HG02970 (cell line): Measurements from ENCODE around the gene HDHD3.
"Not testable (repeated sequence)": the region's sequence is repeated elsewhere in the genome, so short reads cannot be mapped to it uniquely, and the experiment has no call there.

Experiments
- ATAC-seq: cut with Tn5 transposase; IDR thresholded peaks from one replicate; pipeline ENCODE4 v1.9.1; 2021; ENCODE audit warnings: mild to moderate bottlenecking, moderate library complexity, moderate number of reproducible peaks; ENCODE audit not compliant: unreplicated experiment, low FRiP score

HDHD3 gene

DNA sequence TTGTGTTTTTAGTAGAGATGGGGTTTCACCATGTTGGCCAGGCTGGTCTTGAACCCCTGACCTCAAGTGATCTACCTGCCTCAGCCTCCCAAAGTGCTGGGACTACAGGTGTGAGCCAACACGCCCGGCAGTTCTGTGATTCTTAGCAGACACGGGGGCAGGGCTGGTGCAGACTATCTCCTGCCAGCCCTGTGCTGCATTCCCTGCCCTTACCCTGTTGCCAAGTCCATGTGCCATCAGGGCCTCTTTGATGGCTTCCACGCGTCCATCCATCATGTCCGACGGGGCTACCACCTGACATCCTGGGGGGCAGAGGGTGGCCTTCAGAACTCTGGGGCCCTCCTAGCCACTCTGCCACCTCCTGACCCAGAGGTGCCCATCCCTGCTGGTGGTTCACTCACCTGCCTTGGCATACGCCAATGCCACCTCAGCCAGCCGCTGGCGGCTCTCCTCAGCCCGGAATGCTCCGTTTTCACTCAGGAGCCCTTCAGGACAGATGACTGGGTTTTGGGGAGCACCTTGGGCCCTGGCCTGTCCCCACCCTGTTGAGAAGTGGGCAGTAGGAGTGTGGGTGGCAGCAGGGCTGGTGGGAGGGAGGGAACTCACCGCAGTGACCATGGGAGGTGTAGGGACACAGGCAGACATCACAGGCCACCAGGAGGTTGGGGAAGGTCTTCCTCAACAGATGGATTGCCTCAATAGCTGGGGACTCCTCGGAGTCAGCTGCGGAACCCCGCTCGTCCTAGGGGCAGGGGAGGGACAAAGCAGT, 13.6 kb upstream of the HDHD3 start:
- ATAC-seq: no peak

DNA sequence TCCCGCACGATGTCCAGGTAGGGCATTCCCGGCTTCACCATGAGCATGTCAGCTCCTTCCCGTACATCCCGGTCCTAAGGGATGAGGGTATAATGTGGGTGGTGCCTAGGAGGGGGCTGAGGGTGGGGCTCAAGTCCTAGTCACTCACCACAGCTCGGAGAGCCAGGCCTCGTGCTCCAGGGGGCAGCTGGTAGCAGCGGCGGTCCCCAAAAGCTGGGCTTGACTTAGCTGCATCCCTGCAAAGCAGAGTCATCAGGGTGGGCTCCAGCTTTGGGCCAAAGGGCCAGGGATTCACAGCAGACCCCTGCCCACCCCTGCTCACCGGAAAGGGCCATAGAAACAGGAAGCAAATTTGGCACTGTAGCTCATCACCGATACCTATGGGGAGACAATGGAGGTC, 12.7 kb upstream of the HDHD3 start:
- no peak for ATAC-seq

DNA sequence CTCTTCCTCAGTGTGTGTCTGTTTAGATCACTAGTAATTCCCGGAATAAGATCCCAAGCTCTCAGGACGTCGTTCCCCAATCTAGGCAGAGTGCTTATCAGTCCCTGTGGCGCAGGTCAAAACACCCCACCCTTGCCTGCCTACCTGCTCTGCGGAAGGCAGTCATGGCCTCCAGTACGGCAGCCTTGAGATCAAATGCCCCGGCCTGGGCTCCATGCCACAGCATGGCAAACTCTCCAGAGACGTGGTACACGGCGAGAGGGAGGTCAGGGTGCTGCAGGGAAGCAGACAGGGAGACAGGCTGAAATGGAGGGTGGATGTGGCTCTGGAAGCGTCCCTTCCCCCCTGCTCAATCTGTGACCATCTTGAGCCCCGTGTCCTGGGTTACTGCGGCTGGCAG, 12.0 kb upstream of the HDHD3 start:
- no peak for ATAC-seq

DNA sequence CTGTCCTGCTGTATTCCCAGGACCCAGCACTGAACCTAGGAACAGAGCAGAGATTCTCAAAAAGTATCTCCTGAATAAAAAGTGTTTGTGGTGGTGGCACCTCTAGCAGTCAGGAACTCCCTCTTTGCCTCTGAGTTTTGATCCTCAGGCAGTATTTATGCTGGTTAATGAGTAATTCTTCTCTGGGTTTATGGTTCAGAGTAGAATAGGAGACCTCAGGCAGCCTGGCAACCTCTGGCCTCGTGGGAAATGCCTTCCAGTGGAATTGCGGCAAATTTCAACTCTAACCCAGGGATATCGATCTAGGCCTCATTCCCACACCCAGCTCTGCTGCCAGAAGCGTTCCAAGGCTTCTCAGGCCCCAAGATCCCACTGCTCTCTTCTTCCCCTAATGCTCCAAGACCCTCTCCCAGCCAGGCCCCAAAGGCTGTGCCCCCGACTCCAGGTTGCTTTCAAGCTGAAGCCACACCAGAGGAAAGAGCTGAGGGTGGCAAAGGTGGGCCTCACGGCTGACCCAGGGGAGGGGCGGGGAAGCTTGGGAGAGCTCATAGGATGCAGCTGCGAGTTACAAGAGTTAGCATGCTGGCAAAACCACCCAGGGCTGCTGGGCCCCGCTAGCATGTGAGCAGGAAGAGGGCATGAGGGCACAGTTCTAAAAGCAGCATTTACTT, 10.9 kb upstream of the HDHD3 start:
- no peak for ATAC-seq

DNA sequence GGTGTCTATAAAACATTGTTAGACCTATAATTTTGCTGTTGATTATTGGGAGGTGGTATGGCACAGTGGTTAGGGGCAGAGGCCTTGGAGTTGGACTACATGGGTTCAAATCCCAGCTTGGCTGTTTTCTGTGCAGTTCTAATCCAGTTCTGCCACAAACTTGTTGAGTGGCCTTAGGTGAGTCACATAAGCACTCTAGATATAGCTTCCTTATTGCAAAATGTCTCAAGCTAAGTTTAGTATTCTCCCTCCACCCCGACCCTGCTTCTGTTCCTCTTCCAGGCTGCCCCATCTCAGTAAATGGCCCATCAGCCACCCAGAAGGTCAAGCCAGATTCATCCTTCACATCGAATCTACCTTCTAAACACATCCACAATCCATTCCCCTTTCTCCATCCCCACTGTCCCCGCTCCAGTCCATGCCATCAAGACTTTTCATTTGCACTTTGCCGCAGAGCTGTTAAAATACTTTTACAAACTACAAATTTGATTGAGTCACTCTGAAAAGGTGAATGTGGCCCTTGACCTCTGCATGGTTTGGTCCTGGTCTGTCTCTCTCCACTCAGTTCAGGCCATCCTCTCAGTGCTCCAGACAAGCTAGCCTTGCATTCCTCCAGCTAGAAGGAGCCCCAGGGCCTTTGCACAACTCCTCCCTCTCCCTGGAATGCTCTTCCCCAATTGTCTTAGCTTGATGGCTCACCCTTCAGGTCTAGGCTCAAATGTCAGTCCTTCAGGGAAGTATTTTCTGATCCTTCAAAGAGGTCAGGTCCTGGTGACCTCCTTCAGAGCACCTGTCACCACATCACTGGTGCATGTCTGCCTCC, 10.0 kb upstream of the HDHD3 start:
- ATAC-seq: no peak

DNA sequence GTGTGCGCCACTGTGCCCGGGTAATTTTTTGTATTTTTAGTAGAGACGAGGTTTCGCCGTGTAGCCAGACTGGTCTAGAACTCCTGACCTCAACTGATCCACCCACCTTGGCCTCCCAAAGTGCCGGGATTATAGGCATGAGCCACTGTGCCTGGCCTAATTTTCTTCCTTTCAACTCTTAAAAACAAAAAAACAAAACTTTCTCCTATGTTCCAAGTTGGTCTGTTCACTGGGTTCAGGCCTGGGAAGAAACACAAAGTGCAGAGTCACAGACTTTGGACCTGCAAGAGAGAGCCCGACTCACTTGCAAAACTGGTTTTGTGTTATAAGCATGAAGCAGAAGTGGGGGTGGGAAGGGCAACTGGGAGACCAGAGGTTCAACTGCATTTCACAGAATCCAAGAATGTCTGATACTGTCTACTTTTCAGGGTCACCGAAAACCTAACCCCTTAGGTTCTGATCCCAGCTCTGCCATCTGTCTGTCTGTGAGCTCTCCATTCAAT, 5.2 kb upstream of the HDHD3 start:
- no peak for ATAC-seq

DNA sequence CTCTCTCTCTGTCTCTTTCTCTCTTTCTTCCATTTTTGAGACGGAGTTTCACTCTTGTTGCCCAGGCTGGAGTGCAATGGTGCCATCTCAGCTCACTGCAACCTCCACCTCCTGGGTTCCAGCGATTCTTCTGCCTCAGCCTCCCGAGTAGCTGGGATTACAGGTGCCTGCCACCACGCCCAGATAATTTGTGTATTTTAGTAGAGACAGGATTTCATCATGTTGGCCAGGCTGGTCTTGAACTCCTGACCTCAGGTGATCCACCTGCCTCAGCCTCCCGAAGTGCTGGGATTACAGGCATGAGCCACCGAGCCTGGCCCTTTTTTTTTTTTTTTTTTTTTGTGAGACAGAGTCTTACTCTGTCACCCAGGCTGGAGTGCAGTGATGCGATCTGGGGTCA, 4.7 kb upstream of the HDHD3 start:
- ATAC-seq: not testable (repeated sequence)

DNA sequence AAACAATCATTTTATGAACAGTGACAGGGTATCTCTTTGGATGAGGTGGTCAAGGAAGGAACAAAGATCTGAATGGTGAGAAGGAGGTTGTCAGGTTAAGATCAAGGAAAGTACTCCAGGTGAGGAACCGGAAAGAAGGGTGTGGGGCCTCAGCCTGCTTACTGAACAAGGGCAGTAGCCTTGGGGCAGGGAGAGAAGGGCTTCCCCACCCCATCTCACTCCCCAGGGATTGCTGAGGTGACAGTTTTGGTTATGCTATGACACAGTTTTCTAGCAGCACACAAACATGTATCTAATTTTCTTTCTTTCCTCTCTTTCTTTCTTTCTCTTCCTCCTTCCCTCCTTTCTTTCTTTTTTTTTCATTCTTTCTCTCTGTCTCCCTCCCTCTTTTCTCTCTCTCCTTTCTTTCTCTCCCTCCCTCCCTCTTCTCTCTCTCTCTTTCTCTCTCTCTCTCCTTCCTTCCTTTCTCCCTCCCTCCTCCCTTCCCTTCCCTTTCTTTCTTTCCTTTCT, 4.1 kb upstream of the HDHD3 start:
- no peak for ATAC-seq

DNA sequence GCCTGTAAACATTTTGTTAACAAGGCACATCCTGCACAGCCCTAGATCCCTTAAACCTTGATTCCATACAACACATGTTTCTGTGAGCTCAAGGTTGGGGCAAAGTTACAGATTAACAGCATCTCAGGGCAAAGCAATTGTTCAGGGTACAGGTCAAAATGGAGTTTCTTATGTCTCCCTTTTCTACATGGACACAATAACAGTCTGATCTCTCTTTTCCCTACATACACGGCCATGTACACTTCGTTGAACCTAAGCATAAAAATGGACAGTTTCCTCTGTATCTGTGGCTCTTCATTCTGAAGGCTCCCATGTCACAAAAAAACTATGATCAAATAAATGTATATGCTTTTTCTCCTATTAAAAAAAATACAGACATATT, 3.0 kb upstream of the HDHD3 start:
- not testable (repeated sequence) for ATAC-seq

DNA sequence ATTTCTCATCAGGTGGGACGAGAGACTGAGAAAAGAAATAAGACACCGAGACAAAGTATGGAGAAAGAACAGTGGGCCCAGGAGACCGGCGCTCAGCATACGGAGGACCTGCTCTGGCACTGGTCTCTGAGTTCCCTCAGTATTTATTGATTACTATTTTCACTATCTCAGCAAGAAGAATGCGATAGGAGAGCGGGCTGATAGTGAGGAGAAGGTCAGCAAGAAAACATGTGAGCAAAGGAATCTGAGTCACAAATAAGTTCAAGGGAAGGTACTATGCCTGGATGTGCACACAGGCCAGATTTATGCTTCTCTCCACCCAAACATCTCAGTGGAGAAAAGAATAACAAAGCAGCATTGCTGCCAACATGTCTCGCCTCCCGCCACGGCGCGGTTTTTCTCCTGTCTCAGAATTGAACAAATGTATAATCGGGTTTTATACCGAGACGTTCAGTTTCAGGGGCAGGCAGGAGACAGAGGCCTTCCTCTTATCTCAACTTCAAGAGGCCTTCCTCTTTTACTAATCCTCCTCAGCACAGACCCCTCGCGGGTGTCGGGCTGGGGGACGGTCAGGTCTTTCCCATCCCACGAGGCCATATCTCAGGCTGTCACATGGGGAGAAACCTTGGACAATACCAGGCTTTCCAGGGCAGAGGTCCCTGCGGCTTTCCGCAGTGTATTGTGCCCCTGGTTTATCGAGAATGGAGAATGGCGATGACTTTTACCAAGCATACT, 2.5 kb upstream of the HDHD3 start:
- not testable (repeated sequence) for ATAC-seq

DNA sequence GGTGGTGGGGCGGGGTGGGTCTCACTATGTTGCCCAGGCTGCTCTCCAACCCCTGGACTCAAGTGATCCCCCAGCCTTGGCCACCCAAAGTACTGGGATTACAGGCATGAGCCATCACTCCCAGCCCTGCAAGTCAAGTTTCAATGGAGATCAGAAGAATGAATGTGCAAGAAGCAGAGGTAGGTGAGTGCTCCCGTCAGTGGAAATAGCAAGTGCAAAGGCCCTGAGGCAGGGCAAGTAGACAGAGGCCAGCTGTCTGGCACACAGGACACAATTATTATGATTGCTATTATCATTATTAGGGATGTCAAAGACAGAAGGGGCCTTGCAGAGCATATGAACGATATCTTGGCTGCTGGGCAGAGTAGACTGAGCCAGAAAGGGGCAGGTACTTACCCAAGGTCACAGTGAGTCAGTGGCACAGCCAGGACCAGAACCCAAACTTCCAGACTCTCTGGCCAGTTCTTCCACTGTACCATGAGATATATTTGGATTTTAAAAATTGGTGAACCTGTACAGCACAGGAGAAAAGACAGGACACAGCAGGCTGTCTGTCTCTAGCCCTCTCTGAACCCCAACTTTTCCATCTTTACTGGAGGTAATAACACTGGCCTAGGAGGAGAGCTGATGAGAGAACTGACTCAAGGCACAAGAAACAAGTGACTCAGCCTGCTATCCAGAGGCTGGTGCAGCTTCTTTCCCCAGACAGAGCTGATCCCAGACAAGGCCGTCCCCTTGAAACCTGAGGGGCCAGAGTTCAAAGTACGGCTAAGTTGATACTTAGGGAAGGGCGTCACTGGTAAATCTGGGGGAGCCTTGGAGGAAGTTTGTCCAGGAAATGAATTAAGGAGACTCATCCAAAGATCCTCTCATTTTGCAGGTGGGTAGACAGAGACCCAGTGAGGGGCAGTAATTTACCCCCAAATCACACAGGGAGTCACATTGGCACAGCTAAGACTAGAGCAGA, 1.4 kb downstream of the HDHD3 start:
- no peak for ATAC-seq

DNA sequence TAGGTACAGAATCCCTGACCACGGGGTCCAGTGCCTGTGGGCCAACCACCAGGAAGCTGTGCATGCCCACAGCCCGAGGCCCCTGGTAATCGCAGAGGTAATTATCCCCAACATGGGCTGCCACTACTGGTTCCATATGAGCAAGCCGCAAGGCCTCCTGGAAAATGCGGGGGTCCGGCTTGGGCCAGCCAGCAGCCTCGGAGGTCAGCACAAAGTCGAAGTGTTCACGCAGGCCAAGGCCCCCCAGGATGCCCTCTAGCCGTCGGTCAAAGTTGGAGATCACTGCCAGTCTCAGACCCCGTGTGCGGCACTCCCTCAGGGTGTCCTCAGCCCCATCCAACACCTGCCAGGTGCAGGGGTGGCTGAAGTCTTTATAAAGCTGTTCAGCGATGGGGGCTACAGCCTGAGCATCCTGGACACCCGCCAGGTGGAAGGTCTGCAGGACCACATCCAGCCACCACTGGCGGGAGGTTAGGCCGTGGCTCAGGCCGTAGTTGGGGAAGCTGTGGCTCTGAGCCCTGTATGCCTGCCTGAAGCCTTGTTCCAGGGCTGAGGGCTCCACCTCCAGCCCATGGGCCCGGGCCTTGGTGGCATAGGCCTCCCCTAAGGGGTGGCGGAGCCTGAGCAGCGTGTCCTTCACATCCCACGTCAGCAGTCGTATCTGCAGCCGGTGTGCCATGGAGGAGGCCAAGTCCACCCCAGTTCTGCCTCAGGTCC, 3.0 kb downstream of the HDHD3 start:
- ATAC-seq: no peak

DNA sequence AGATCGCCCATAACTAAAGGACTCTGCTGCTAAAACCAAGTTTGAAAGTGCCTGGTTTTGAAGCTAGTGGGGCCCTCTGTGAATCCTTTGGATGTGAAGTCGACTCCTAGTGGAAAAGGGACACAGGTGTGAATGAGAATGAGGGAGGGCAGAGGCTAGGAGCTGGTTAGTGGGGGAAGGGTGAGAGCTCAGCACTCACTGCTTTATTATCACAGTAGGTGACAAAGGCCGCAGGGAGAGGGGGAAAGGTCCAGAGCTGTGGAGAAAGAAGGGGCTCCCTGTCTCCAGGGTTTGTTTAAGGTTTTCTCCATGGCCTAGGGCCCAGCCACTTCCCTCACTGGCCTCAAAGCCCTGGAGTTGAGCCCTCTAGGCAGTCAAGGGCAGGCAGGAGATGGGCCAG, 3.5 kb downstream of the HDHD3 start:
- ATAC-seq: no peak

DNA sequence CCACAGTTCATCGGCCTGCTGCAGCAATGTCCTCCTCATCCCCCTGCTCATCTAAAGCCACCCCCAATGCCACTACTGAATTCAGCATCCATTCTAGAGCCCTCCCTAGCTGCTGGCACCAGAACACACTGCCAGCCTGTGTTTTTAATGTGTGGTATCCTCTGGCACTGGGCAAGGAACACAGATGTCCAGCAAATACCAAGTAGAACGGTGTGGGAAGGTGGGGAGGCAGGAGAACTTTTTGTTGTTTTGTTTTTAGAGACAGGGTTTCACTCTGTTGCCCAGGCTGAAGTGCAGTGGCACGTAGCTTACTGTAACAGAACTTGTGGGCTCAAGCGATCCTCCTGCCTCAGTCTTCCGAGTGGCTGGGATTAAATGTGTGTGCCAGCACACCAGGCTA, 4.7 kb downstream of the HDHD3 start:
- ATAC-seq: no peak

DNA sequence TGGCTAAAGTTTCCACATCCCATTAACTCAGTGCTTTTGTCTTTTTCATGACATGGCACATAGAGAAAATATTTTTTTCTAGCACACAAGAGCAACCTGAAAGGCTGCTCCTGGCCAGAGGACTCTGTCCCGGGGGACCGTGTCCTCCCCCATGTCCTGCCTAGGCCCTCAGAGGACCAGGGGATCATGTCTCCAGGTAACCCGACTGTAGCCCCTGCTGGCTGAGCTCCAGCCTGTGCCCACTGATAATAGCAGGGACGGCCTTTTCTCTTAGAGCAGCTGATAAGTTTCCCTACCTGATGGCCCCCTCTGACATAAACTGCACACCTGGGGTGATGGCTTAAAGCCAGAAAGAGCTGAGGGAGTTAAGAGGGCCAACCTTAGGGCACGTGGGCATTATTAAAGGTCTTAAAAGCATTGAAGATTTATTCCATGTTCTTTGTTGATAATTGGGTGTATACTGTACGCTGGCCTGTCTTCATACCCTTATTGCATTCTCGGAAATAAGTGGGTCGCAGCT, 5.9 kb downstream of the HDHD3 start:
- no peak for ATAC-seq

DNA sequence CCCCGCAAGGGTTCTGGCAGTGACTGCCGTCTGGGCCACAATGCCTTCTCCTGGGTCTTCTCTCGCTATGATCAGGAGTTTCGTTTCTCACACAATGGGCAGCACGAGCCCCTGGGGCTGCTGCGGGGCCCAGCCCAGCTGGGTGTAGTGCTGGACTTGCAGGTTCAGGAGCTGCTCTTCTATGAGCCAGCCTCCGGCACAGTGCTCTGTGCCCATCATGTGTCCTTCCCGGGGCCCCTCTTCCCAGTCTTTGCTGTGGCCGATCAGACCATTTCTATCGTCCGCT, 7.0 kb downstream of the HDHD3 start:
- ATAC-seq: no peak

DNA sequence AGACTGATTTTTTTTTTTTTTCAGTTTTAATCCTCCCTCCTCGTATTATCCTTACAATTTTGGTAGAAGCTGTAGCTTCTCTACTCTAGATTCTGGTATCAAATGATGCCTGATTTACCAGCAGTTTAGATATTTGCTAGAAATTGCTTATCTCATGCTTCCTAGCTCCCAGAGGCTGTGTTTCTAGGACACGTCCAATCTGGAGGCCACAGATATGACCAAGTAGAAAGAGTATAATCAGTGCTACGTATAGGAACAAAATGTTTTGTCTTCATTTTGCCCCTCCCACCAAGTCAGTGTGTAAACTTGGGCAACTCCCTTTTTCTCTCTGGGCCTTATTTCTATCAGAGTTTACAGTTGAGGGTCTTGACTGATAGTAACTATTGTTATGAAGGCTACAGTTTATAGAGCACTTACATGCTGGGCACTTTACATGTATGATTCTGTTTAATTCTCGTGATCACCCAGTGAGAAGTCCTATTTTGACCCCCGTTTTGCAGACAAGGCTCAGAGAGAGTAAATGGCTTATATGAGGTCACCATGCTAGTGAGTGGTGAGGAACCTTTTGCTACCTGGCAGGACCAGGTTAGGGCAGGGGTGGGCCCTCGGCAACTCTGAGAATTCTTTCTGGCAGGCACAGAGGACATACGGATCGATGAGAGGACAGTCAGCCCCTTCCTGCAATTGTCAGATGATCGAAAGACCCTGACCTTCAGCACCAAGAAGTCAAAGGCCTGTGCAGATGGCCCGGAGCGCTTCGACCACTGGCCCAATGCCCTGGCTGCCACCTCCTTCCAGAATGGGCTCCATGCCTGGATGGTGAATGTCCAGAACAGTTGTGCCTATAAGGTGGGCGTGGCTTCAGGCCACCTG, 7.6 kb downstream of the HDHD3 start:
- no peak for ATAC-seq
